ENCODE results near the gene NDUFS3. TPM values are rescaled to one million over a fixed set of nuclear protein-coding genes. Genes with fewer than 3 reads are reported as not detected.

NDUFS3 gene
- total RNA-seq, 2 experiments from 2014 or later = 139 to 144 TPM

GRCh38 chr11:47564933-47565339 is 13.9 kb upstream of the NDUFS3 start:
- Mint-ChIP-seq H3K4me1 (ENCODE audit: low read depth) (peaks cover 20% of the 10 kb centered on the region), H3K36me3 (ENCODE audit: low read depth) (peaks cover 15% of the 10 kb centered on the region), H3K9me3 (no peaks in the 10 kb centered on the region), H3K27me3 (no peaks in the 10 kb centered on the region), H3K27ac (peak overlapping the region; percentile 80), H3K4me3 (peak overlapping the region; percentile 79)
- ChIA-PET POLR2A (interaction anchor here (0.5 to 3.6 kb wide), 7 partner anchors 9 to 442 kb away, joined by 3 to 38 read pairs (median 7); partner anchors contain the start of genes AGBL2, CELF1, FNBP4 and KBTBD4), CTCF (interaction anchor here (1.0 to 3.4 kb wide), 4 partner anchors 12 to 56 kb away, joined by 3 to 19 read pairs (median 3); partner anchors contain the start of gene CELF1)
- Histone ChIP-seq H3K27me3 (ENCODE audit: control insufficient read depth in 1 of 2, insufficient read depth in 2 of 2, low read length in 2 of 2) (no peaks in the 10 kb centered on the region), H3K9me3 (ENCODE audit: control insufficient read depth in 1 of 2, insufficient read depth in 1 of 2, low read length in 2 of 2) (no peaks in the 10 kb centered on the region), H3K36me3 (ENCODE audit: insufficient read depth, low read length) (peaks cover 4% of the 10 kb centered on the region), H3K4me1 (ENCODE audit: insufficient read depth, low read length) (peaks cover 21% of the 10 kb centered on the region), H3K4me3 (ENCODE audit: low read length) (peak overlapping the region; percentile 86), H3K27ac (ENCODE audit: low read depth in 1 of 2, low read length in 2 of 2) (peak overlapping the region; percentile 41 to 83)
- DNase-seq (no peak), ATAC-seq (ENCODE audit: poor library complexity) (peak; percentile 6)
- TF ChIP-seq CTCF (IDR thresholded peaks at IDR 0.05) = no peak
- intact Hi-C loops (cut with DNase I, micrococcal nuclease) = no loop called here

GRCh38 chr11:47565340-47566148 is 13.3 kb upstream of the NDUFS3 start, which contains the start of gene PTPMT1:
Gene PTPMT1 (plus strand): TSS chr11:47565599. CDS start chr11:47565623, 24 bp downstream.
- Mint-ChIP-seq H3K27ac (peak within 1 kb of the TSS; percentile 80), H3K27me3 (no peaks in the 10 kb centered on the region), H3K4me1 (ENCODE audit: low read depth) (peaks cover 20% of the 10 kb centered on the region), H3K9me3 (no peaks in the 10 kb centered on the region), H3K36me3 (ENCODE audit: low read depth) (peaks cover 21% of the 10 kb centered on the region), H3K4me3 (peak within 1 kb of the TSS; percentile 87)
- ATAC-seq (ENCODE audit: poor library complexity) (peak; percentile 88), DNase-seq (peak; percentile 34 to 81 (median 58))
- Histone ChIP-seq H3K4me3 (ENCODE audit: low read length) (peak within 1 kb of the TSS; percentile 86), H3K27ac (ENCODE audit: low read depth in 1 of 2, low read length in 2 of 2) (peak within 1 kb of the TSS; percentile 41 to 83), H3K9me3 (ENCODE audit: control insufficient read depth in 1 of 2, insufficient read depth in 1 of 2, low read length in 2 of 2) (no peaks in the 10 kb centered on the region), H3K36me3 (ENCODE audit: insufficient read depth, low read length) (peaks cover 10% of the 10 kb centered on the region), H3K4me1 (ENCODE audit: insufficient read depth, low read length) (peaks cover 25% of the 10 kb centered on the region), H3K27me3 (ENCODE audit: control insufficient read depth in 1 of 2, insufficient read depth in 2 of 2, low read length in 2 of 2) (no peaks in the 10 kb centered on the region)
- TF ChIP-seq CTCF (IDR thresholded peaks at IDR 0.05) = no peak
- POLR2A ChIA-PET = interaction anchor here (0.8 to 3.6 kb wide), 7 partner anchors 9 to 201 kb away, joined by 3 to 38 read pairs (median 7); partner anchors contain the start of genes AGBL2, CELF1, FNBP4 and KBTBD4
- intact Hi-C loops (cut with DNase I, micrococcal nuclease) = no loop called here
- CTCF ChIA-PET = interaction anchor here (1.0 to 3.4 kb wide), 4 partner anchors 12 to 56 kb away, joined by 3 to 19 read pairs (median 3); partner anchors contain the start of gene CELF1

GRCh38 chr11:47566149-47566698 is 12.7 kb upstream of the NDUFS3 start:
- ChIA-PET POLR2A (interaction anchor here (0.8 to 3.6 kb wide), 5 partner anchors 11 to 200 kb away, joined by 3 to 38 read pairs (median 9); partner anchors contain the start of genes CELF1, FNBP4, KBTBD4 and NDUFS3), CTCF (interaction anchor here (1.4 to 3.4 kb wide), 2 partner anchors 13 to 14 kb away, joined by 3 to 19 read pairs; partner anchors contain the start of gene CELF1)
- H3K27me3 Mint-ChIP-seq = no peaks in the 10 kb centered on the region
- H3K9me3 Mint-ChIP-seq = no peaks in the 10 kb centered on the region
- peak overlapping the region; percentile 87 for H3K4me3 Mint-ChIP-seq
- TF ChIP-seq CTCF (IDR thresholded peaks at IDR 0.05) = no peak
- peak overlapping the region; percentile 80 for H3K27ac Mint-ChIP-seq
- no peak for ATAC-seq (ENCODE audit: poor library complexity)
- H3K4me1 Mint-ChIP-seq (ENCODE audit: low read depth) = peaks cover 20% of the 10 kb centered on the region
- Histone ChIP-seq H3K4me1 (ENCODE audit: insufficient read depth, low read length) (peaks cover 25% of the 10 kb centered on the region), H3K36me3 (ENCODE audit: insufficient read depth, low read length) (peaks cover 13% of the 10 kb centered on the region), H3K27me3 (ENCODE audit: control insufficient read depth in 1 of 2, insufficient read depth in 2 of 2, low read length in 2 of 2) (no peaks in the 10 kb centered on the region), H3K9me3 (ENCODE audit: control insufficient read depth in 1 of 2, insufficient read depth in 1 of 2, low read length in 2 of 2) (no peaks in the 10 kb centered on the region), H3K4me3 (ENCODE audit: low read length) (peak overlapping the region; percentile 86), H3K27ac (ENCODE audit: low read depth in 1 of 2, low read length in 2 of 2) (peak overlapping the region in 1 of 2 donors; percentile 28)
- intact Hi-C loops (cut with DNase I, micrococcal nuclease) = no loop called here
- peak in 2 of 14 experiments; percentile 23 to 37 for DNase-seq
- peaks cover 27% of the 10 kb centered on the region for H3K36me3 Mint-ChIP-seq (ENCODE audit: low read depth)
